Tibial nerve (tissue), 4 donors: ENCODE measurements around the gene MYH7B. TPM values are rescaled to one million over a fixed set of nuclear protein-coding genes. Genes with fewer than 3 reads are reported as not detected.

Experiments
- DNase-seq, 2 donors: peaks; one replicate each; pipeline ENCODE4 v3.0.0-alpha.2; 2019; ENCODE audit warnings: low spot score in 2 of 2
- H3K27ac ChIP-seq, 4 donors: fragments of 200-600 bp; sonication (generic) in 3 of 4; one replicate each; pipeline ENCODE4 v1.5.1; 2017 to 2019; ENCODE audit warnings: mild to moderate bottlenecking in 1 of 4
- H3K27me3 ChIP-seq, 2 donors: fragments of 200-600 bp; sonication (generic) in 1 of 2; one replicate each; pipeline versions ENCODE4 v1.5.1 to v1.6.0; 2017 to 2019
- H3K36me3 ChIP-seq, 3 donors: fragments of 200-600 bp; sonication (generic); one replicate each; pipeline ENCODE4 v1.5.1; 2018 to 2019
- H3K4me1 ChIP-seq, 4 donors: fragments of 200-600 bp; sonication (generic) in 3 of 4; one replicate each; pipeline ENCODE4 v1.5.1; 2017 to 2019
- H3K4me3 ChIP-seq, 4 donors: fragments of 200-600 bp; sonication (generic) in 3 of 4; one replicate each; pipeline ENCODE4 v1.5.1; 2017 to 2019; ENCODE audit warnings: mild to moderate bottlenecking in 1 of 4, moderate library complexity in 1 of 4
- H3K9me3 ChIP-seq, 4 donors: fragments of 200-600 bp; sonication (generic) in 3 of 4; one replicate each; pipeline ENCODE4 v1.5.1; 2017 to 2019
- EP300 ChIP-seq, 2 donors: sonication (generic); formaldehyde crosslinking; IDR thresholded peaks; one replicate each; pipeline ENCODE4 v1.6.1; 2017; ENCODE audit warnings: antibody characterized with exemption in 2 of 2, mild to moderate bottlenecking in 1 of 2
- POLR2A ChIP-seq, 2 donors: fragments of 450-650 bp; IDR thresholded peaks; one replicate each; pipeline ENCODE4 v1.6.1; 2017; ENCODE audit warnings: antibody characterized with exemption in 2 of 2, mild to moderate bottlenecking in 2 of 2, moderate library complexity in 2 of 2
- WGBS, 2 donors: methylation state at CpG; one replicate each; pipeline ENCODE4 v1.1.5; 2018; 5-methylcytosine and 5-hydroxymethylcytosine counted together
- total RNA-seq, 4 donors: library from RNA; depleted of rRNA; stranded (reverse); fragments of >200 nt; gene quantifications; one replicate each; pipeline ENCODE4 v1.1.0, GENCODE V29; 2016
- TF ChIP-seq, protein P1 (sequence below), 5 experiments: fragments of 200-600 bp in 3 of 5; fragments of 450-650 bp in 2 of 5; sonication (generic) in 3 of 5; IDR thresholded peaks; one replicate each; pipeline ENCODE4 v1.5.1; 2016 to 2019; ENCODE audit warnings: antibody characterized with exemption in 5 of 5, mild to moderate bottlenecking in 3 of 5, moderate library complexity in 2 of 5

The MYH7B gene
- total RNA-seq = 1 to 10 TPM; 3.3 to 5.3 (median 4.0) TPM

- peak within 1 kb of the TSS; percentile 39 to 86 (median 52) for H3K4me3 ChIP-seq
- peak within 1 kb of the TSS; percentile 81 to 92 (median 87) for H3K27ac ChIP-seq
- 0% methylated on average over 62 of the region's 62 CpGs for WGBS, 2 donors
- H3K27me3 ChIP-seq = no peaks in the 10 kb centered on the region
- peaks cover 0 to 18% (median 0%) of the 10 kb centered on the region in 4 donors for H3K4me1 ChIP-seq
- peaks cover 0 to 12% (median 0%) of the 10 kb centered on the region in 3 donors for H3K36me3 ChIP-seq
- DNase-seq = peak; percentile 97 to 98
- no peaks in the 10 kb centered on the region for H3K9me3 ChIP-seq
- TF ChIP-seq, protein P1, sequence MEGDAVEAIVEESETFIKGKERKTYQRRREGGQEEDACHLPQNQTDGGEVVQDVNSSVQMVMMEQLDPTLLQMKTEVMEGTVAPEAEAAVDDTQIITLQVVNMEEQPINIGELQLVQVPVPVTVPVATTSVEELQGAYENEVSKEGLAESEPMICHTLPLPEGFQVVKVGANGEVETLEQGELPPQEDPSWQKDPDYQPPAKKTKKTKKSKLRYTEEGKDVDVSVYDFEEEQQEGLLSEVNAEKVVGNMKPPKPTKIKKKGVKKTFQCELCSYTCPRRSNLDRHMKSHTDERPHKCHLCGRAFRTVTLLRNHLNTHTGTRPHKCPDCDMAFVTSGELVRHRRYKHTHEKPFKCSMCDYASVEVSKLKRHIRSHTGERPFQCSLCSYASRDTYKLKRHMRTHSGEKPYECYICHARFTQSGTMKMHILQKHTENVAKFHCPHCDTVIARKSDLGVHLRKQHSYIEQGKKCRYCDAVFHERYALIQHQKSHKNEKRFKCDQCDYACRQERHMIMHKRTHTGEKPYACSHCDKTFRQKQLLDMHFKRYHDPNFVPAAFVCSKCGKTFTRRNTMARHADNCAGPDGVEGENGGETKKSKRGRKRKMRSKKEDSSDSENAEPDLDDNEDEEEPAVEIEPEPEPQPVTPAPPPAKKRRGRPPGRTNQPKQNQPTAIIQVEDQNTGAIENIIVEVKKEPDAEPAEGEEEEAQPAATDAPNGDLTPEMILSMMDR (IDR thresholded peaks at IDR 0.05) = peak; percentile 9 to 73 (median 48)
- peak; percentile 84 to 96 for TF ChIP-seq EP300 (IDR thresholded peaks at IDR 0.05)
- TF ChIP-seq POLR2A (IDR thresholded peaks at IDR 0.05) = peak; percentile 51 to 83
Measured at GRCh38 chr20:34955231-34956040, at the start of gene MYH7B, which contains the start of gene GSS. MYH7B (plus strand) TSS chr20:34955868; CDS start chr20:34978006, 22,138 bp downstream. GSS (minus strand) TSS chr20:34955806; CDS start chr20:34951852, 3,954 bp downstream.

- H3K36me3 ChIP-seq = no peaks in the 10 kb centered on the region
- H3K9me3 ChIP-seq = no peaks in the 10 kb centered on the region
- 34 to 35% methylated on average over 7 of the region's 7 CpGs for WGBS, 2 donors
- H3K27ac ChIP-seq = peak overlapping the region in 2 of 4 donors; percentile 80 to 84
- TF ChIP-seq EP300 (IDR thresholded peaks at IDR 0.05) (no peak), POLR2A (IDR thresholded peaks at IDR 0.05) (no peak)
- TF ChIP-seq, protein P1 (IDR thresholded peaks at IDR 0.05) = no peak
- no peak overlapping the region for H3K4me3 ChIP-seq
- H3K27me3 ChIP-seq = no peaks in the 10 kb centered on the region
- DNase-seq = peak in 1 of 2 donors; percentile 47
- H3K4me1 ChIP-seq = peaks cover 3 to 34% (median 15%) of the 10 kb centered on the region in 4 donors
Measured at GRCh38 chr20:34907616-34908469, 47.8 kb upstream of the MYH7B start.

DNA sequence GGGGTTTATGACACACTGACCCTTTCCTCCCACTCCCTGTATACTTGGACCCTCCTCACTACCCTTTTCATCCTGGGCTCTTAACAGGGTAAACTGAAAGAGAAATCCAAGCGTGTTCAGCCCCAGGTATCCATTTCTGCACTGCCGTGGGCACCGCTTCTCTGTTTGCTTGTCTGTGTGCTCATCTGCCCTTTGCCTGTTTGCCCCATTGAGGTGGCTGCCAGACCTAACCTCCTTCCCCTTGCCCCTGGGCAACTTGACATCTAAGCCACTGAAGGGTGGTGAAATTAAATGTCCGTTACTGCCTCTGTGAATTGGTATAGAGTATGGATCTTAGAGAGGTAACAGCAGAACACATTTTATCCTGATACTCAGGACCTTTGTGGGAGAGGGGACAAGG is 40.5 kb upstream of the MYH7B start:
- no peaks in the 10 kb centered on the region for H3K27me3 ChIP-seq
- TF ChIP-seq EP300 (IDR thresholded peaks at IDR 0.05) = no peak
- TF ChIP-seq, protein P1 (IDR thresholded peaks at IDR 0.05) = no peak
- H3K9me3 ChIP-seq = no peaks in the 10 kb centered on the region
- H3K4me1 ChIP-seq = peaks cover 0 to under 1% (median 0%) of the 10 kb centered on the region in 4 donors
- DNase-seq = no peak
- H3K4me3 ChIP-seq = no peak overlapping the region
- WGBS, 2 donors = 85 to 96% methylated on average over 4 of the region's 4 CpGs
- H3K36me3 ChIP-seq = peaks cover 0 to 22% (median 0%) of the 10 kb centered on the region in 3 donors
- no peak overlapping the region for H3K27ac ChIP-seq

DNA sequence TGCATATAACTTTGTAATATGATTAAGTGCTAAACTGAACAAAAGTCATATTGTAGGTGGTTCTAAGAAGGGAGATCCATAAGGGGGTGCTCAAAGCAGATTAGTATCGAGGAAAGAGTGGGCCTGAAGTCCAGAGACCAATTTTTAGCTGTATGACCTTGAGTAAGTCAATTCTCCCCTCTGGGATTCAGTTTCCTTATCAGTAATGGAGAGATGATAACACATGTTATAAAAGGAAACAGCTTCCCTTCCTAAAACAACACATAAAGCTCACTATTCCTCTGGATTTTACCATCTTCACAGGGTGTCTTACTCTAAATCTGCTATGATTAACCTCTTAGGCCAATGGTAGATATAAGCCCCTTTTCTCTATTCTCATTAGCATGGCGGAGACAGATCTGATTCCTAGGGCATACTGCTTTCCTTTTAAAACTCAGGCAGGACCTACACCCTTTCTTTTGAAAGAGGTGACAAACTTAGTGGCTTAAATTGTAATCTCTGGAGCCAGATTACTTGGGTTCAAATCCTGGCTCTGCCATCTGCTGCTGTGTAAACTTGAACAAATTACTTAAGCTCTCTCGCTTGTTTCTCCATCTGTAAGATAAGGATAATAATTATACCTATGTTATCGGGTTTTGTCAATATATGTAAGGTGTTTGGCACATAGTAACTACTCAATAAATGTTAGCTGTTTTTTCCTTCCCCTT is 39.8 kb upstream of the MYH7B start:
- peaks cover 0 to 25% (median 0%) of the 10 kb centered on the region in 3 donors for H3K36me3 ChIP-seq
- H3K27ac ChIP-seq = no peak overlapping the region
- no peak overlapping the region for H3K4me3 ChIP-seq
- H3K9me3 ChIP-seq = no peaks in the 10 kb centered on the region
- H3K27me3 ChIP-seq = no peaks in the 10 kb centered on the region
- 86 to 89% methylated on average over 4 of the region's 4 CpGs for WGBS, 2 donors
- no peak for DNase-seq
- TF ChIP-seq, protein P1 (IDR thresholded peaks at IDR 0.05) = no peak
- TF ChIP-seq POLR2A (IDR thresholded peaks at IDR 0.05) = no peak
- TF ChIP-seq EP300 (IDR thresholded peaks at IDR 0.05) = no peak
- H3K4me1 ChIP-seq = peaks cover 0 to 2% (median 0%) of the 10 kb centered on the region in 4 donors
